Measurements from ENCODE around the gene GJB2. TPM values are rescaled to one million over a fixed set of nuclear protein-coding genes. Genes with fewer than 3 reads are reported as not detected.

The GJB2 gene
- total RNA-seq, 4 donors from 2014 or later: 0.46 to 3.1 (median 1.4) TPM

GRCh38 chr13:20198781-20199180 is 6.0 kb upstream of the GJB2 start:
- intact Hi-C loops (cut with DNase I): no loop called here
- WGBS, 2 donors: 85 to 93% methylated on average over 1 of the region's 1 CpG

GRCh38 chr13:20197361-20197834 is 4.7 kb upstream of the GJB2 start:
- intact Hi-C loops (cut with DNase I): no loop called here
- Histone ChIP-seq H3K4me3 (replicated peaks in 1 of 3) (no peak overlapping the region), H3K36me3 (no peaks in the 10 kb centered on the region), H3K9me3 (no peaks in the 10 kb centered on the region), H3K27ac (no peak overlapping the region), H3K4me1 (peaks cover 5 to 15% of the 10 kb centered on the region in 2 donors), H3K27me3 (no peaks in the 10 kb centered on the region)
- DNase-seq: peak in 1 of 2 donors; percentile 26
- TF ChIP-seq POLR2A (IDR thresholded peaks at IDR 0.05) (no peak), CTCF (IDR thresholded peaks at IDR 0.05) (peak; percentile 51 to 83 (median 62))
- 7 to 8% methylated on average over 5 of the region's 5 CpGs for WGBS, 2 donors

More at GRCh38 chr13:20198781-20199180, 6.0 kb upstream of the GJB2 start:
- Histone ChIP-seq H3K4me3 (replicated peaks in 1 of 3) (no peak overlapping the region), H3K4me1 (peaks cover 1 to 5% of the 10 kb centered on the region in 2 donors), H3K27me3 (no peaks in the 10 kb centered on the region), H3K9me3 (no peaks in the 10 kb centered on the region), H3K27ac (no peak overlapping the region), H3K36me3 (no peaks in the 10 kb centered on the region)
- TF ChIP-seq CTCF (IDR thresholded peaks at IDR 0.05) (no peak), POLR2A (IDR thresholded peaks at IDR 0.05) (no peak)
- no peak for DNase-seq

GRCh38 chr13:20195801-20196200 is 3.1 kb upstream of the GJB2 start:
- intact Hi-C loops (cut with DNase I): no loop called here
- WGBS, 2 donors: 79 to 92% methylated on average over 8 of the region's 8 CpGs

GRCh38 chr13:20193907-20194631 is 1.3 kb upstream of the GJB2 start:
- no peak for DNase-seq
- WGBS, 2 donors: 38 to 40% methylated on average over 20 to 27 of the region's 27 CpGs

More at GRCh38 chr13:20195801-20196200, 3.1 kb upstream of the GJB2 start:
- peaks cover 11 to 22% of the 10 kb centered on the region in 2 donors for H3K4me1 ChIP-seq
- H3K9me3 ChIP-seq: no peaks in the 10 kb centered on the region
- TF ChIP-seq CTCF (IDR thresholded peaks at IDR 0.05) (no peak), POLR2A (IDR thresholded peaks at IDR 0.05) (no peak)
- H3K27ac ChIP-seq: no peak overlapping the region
- no peaks in the 10 kb centered on the region for H3K36me3 ChIP-seq
- H3K4me3 ChIP-seq (replicated peaks in 1 of 3): no peak overlapping the region
- DNase-seq: no peak
- no peaks in the 10 kb centered on the region for H3K27me3 ChIP-seq

More at GRCh38 chr13:20193907-20194631, 1.3 kb upstream of the GJB2 start:
- no peaks in the 10 kb centered on the region for H3K27me3 ChIP-seq
- TF ChIP-seq CTCF (IDR thresholded peaks at IDR 0.05) (no peak), POLR2A (IDR thresholded peaks at IDR 0.05) (no peak)
- no peak overlapping the region for H3K27ac ChIP-seq
- intact Hi-C loops (cut with DNase I): loop anchor here (5.0 kb wide), 1 partner anchor 288 kb away; no protein-coding TSS in a partner anchor
- peaks cover 5 to 22% of the 10 kb centered on the region in 2 donors for H3K4me1 ChIP-seq
- no peaks in the 10 kb centered on the region for H3K9me3 ChIP-seq
- H3K36me3 ChIP-seq: no peaks in the 10 kb centered on the region
- H3K4me3 ChIP-seq (replicated peaks in 1 of 3): peak overlapping the region in 2 of 3 donors; percentile 64 to 90
